Liver (tissue), 9 donors: Measurements from ENCODE around the gene CYP2C18. TPM values are rescaled to one million over a fixed set of nuclear protein-coding genes. Genes with fewer than 3 reads are reported as not detected.

Source experiments
- DNase-seq: peaks from one replicate; pipeline ENCODE4 v3.0.0-alpha.2; 2017; ENCODE audit warnings: low spot score
- H3K27ac ChIP-seq, 2 donors: one replicate each; pipeline ENCODE4 v1.7.0; 2013; ENCODE audit warnings: inconsistent platforms in 2 of 2, low read length in 2 of 2, control low read depth in 1 of 2, low read depth in 1 of 2, mild to moderate bottlenecking in 1 of 2
- H3K27me3 ChIP-seq, 4 donors: one replicate each; pipeline versions ENCODE4 v1.6.1 to v1.7.0; 2013; ENCODE audit warnings: low read length in 3 of 4, inconsistent platforms in 1 of 4, mild to moderate bottlenecking in 1 of 4, moderate library complexity in 1 of 4; ENCODE audit not compliant: control insufficient read depth in 4 of 4, insufficient read depth in 4 of 4
- H3K36me3 ChIP-seq, 4 donors: one replicate each; pipeline versions ENCODE4 v1.6.1 to v1.7.0; 2013; ENCODE audit warnings: low read length in 3 of 4, mild to moderate bottlenecking in 3 of 4, low read depth in 1 of 4, moderate library complexity in 1 of 4; ENCODE audit not compliant: control insufficient read depth in 4 of 4, insufficient read depth in 3 of 4
- H3K4me1 ChIP-seq, 4 donors: one replicate each; pipeline versions ENCODE4 v1.6.1 to v1.7.0; 2013; ENCODE audit warnings: low read length in 3 of 4, mild to moderate bottlenecking in 3 of 4, moderate library complexity in 1 of 4; ENCODE audit not compliant: control insufficient read depth in 4 of 4, insufficient read depth in 4 of 4
- H3K4me3 ChIP-seq, 3 donors: one replicate each; pipeline versions ENCODE4 v1.6.1 to v1.7.0; 2013; ENCODE audit warnings: low read length in 3 of 3, control low read depth in 1 of 3, low read depth in 1 of 3, mild to moderate bottlenecking in 1 of 3
- H3K9ac ChIP-seq, 2 donors: one replicate each; pipeline ENCODE4 v1.7.0; 2013; ENCODE audit warnings: low read length in 2 of 2, mild to moderate bottlenecking in 2 of 2, moderate library complexity in 2 of 2, control low read depth in 1 of 2, low read depth in 1 of 2
- H3K9me3 ChIP-seq, 4 donors: one replicate each; pipeline versions ENCODE4 v1.6.1 to v1.7.0; 2013; ENCODE audit warnings: low read length in 3 of 4; ENCODE audit not compliant: control insufficient read depth in 4 of 4
- ATF3 ChIP-seq: IDR thresholded peaks from 2 replicates; pipeline ENCODE4 v1.6.1; 2016; ENCODE audit warnings: antibody characterized with exemption
- CTCF ChIP-seq: fragments of 150-350 bp; IDR thresholded peaks from 2 replicates; pipeline ENCODE4 v1.5.1; 2017; ENCODE audit warnings: improper control_type of control experiment, low read depth, low read length; ENCODE audit not compliant: missing input control
- EGR1 ChIP-seq, 2 donors: IDR thresholded peaks; 2 replicates each; pipeline ENCODE4 v1.6.1; 2016 to 2018; ENCODE audit warnings: antibody characterized with exemption in 2 of 2, low read depth in 2 of 2
- FOXA1 ChIP-seq: IDR thresholded peaks from 2 replicates; pipeline ENCODE4 v1.6.1; 2016; ENCODE audit warnings: antibody characterized with exemption
- FOXA2 ChIP-seq: IDR thresholded peaks from 2 replicates; pipeline ENCODE4 v1.6.1; 2016; ENCODE audit warnings: antibody characterized with exemption
- GABPA ChIP-seq, 2 donors: IDR thresholded peaks in 1 of 2; conservative IDR thresholded peaks in 1 of 2; 2 replicates each; pipeline ENCODE4 v1.6.1; 2016; ENCODE audit warnings: antibody characterized with exemption in 2 of 2, mild to moderate bottlenecking in 1 of 2, moderate library complexity in 1 of 2
- HNF4A ChIP-seq, 2 donors: conservative IDR thresholded peaks; 2 replicates each; pipeline ENCODE4 v1.6.1; 2016; ENCODE audit warnings: antibody characterized with exemption in 2 of 2, mild to moderate bottlenecking in 2 of 2
- HNF4G ChIP-seq: IDR thresholded peaks from 2 replicates; pipeline ENCODE4 v1.6.1; 2016; ENCODE audit warnings: antibody characterized with exemption
- JUND ChIP-seq, 2 donors: IDR thresholded peaks; 2 replicates each; pipeline ENCODE4 v1.6.1; 2016; ENCODE audit warnings: antibody characterized with exemption in 2 of 2
- MAX ChIP-seq: IDR thresholded peaks from 2 replicates; pipeline ENCODE4 v1.6.1; 2016; ENCODE audit warnings: antibody characterized with exemption
- NR2F2 ChIP-seq: IDR thresholded peaks from 2 replicates; pipeline ENCODE4 v1.6.1; 2016; ENCODE audit warnings: antibody characterized with exemption
- RAD21 ChIP-seq, 2 donors: IDR thresholded peaks; 2 replicates each; pipeline ENCODE4 v1.6.1; 2016; ENCODE audit warnings: antibody characterized with exemption in 2 of 2, mild to moderate bottlenecking in 2 of 2
- REST ChIP-seq: IDR thresholded peaks from 2 replicates; pipeline ENCODE4 v1.6.1; 2016; ENCODE audit warnings: antibody characterized with exemption, mild to moderate bottlenecking
- RXRA ChIP-seq, 2 donors: IDR thresholded peaks; 2 replicates each; pipeline ENCODE4 v1.6.1; 2017 to 2018; ENCODE audit warnings: antibody characterized with exemption in 2 of 2, mild to moderate bottlenecking in 1 of 2
- SP1 ChIP-seq: IDR thresholded peaks from 2 replicates; pipeline ENCODE4 v1.6.1; 2018; ENCODE audit warnings: antibody characterized with exemption, mild to moderate bottlenecking
- TAF1 ChIP-seq: conservative IDR thresholded peaks from 2 replicates; pipeline ENCODE4 v1.6.1; 2016; ENCODE audit warnings: antibody characterized with exemption, mild to moderate bottlenecking
- YY1 ChIP-seq: IDR thresholded peaks from 2 replicates; pipeline ENCODE4 v1.6.1; 2016; ENCODE audit warnings: antibody characterized with exemption, mild to moderate bottlenecking
- ZBTB33 ChIP-seq: IDR thresholded peaks from 2 replicates; pipeline ENCODE4 v1.6.1; 2016; ENCODE audit warnings: antibody characterized with exemption
- WGBS: extraction: QIAGEN DNeasy Blood & Tissue Kit; methylation state at CpG from one replicate; pipeline ENCODE4 v1.1.7; 2013; 5-methylcytosine and 5-hydroxymethylcytosine counted together
- polyA plus RNA-seq, 2 donors: library from polyadenylated mRNA; stranded (reverse) in 1 of 2; unstranded in 1 of 2; fragments of 200-250 nt in 1 of 2; fragments of >200 nt in 1 of 2; fragmentation: Nextera tagmentation in 1 of 2; extraction: Ambion mirVana in 1 of 2; gene quantifications; one replicate each; pipeline versions ENCODE4 v1.2.1 to v1.2.3, GENCODE V29; 2013 to 2015
- total RNA-seq, 2 donors: library from RNA; depleted of rRNA; stranded (reverse); fragments of >200 nt; gene quantifications; one replicate each; pipeline ENCODE4 v1.2.3, GENCODE V29; 2014
- donor health status: healthy.
- donor health status: healthy.
- donor health status: healthy.
- donor health status: healthy.
- donor health status: healthy.

The CYP2C18 gene
- total and polyA plus RNA-seq, 4 donors: 0.93 to 51.5 (median 40.5) TPM

GRCh38 chr10:94785211-94785610 lies 101.7 kb downstream of the CYP2C18 start:
- H3K9ac ChIP-seq: no peak overlapping the region
- no peak overlapping the region for H3K4me3 ChIP-seq
- 88% methylated on average over 2 of the region's 2 CpGs for WGBS
- no peaks in the 10 kb centered on the region for H3K27me3 ChIP-seq
- H3K27ac ChIP-seq: no peak overlapping the region
- DNase-seq: no peak
- peaks cover 4 to 26% (median 19%) of the 10 kb centered on the region in 4 donors for H3K36me3 ChIP-seq
- H3K4me1 ChIP-seq: no peaks in the 10 kb centered on the region
- TF ChIP-seq HNF4A (conservative IDR thresholded peaks at IDR 0.05) (no peak), SP1 (no peak), ZBTB33 (no peak), TAF1 (no peak), REST (no peak), EGR1 (IDR thresholded peaks at IDR 0.05; ENCODE audit: low read depth in 2 of 2) (no peak), RAD21 (IDR thresholded peaks at IDR 0.05) (no peak), NR2F2 (no peak), YY1 (no peak), HNF4G (no peak), ATF3 (no peak), CTCF (no peak), FOXA2 (no peak), MAX (no peak), JUND (IDR thresholded peaks at IDR 0.05) (no peak), RXRA (IDR thresholded peaks at IDR 0.05) (no peak), FOXA1 (no peak), GABPA (IDR thresholded peaks at IDR 0.05 in 1 of 2, conservative IDR thresholded peaks at IDR 0.05 in 1 of 2) (no peak)
- no peaks in the 10 kb centered on the region for H3K9me3 ChIP-seq

Other genes starting within 250 kb of the CYP2C18 start
- gene HELLS, start 137.9 kb upstream of the CYP2C18 start, total RNA-seq: 10 to 100 TPM in 1 of 2 donors, 1 to 10 TPM in 1; 2.0 to 56.4 TPM
- gene HELLS, start 137.9 kb upstream of the CYP2C18 start, polyA plus RNA-seq: 1 to 10 TPM; 1.2 to 1.6 TPM
- 100 to 1,000 TPM in 1 of 2 donors, under 1 TPM in 1; 0.37 to 121 TPM for gene CYP2C19, start 79.0 kb downstream of the CYP2C18 start, total RNA-seq
- gene CYP2C19, start 79.0 kb downstream of the CYP2C18 start, polyA plus RNA-seq: 100 to 1,000 TPM in 1 of 2 donors, 10 to 100 TPM in 1; 72.2 to 106 TPM